ENCODE measurements around the gene STK35. TPM values are rescaled to one million over a fixed set of nuclear protein-coding genes. Genes with fewer than 3 reads are reported as not detected.

Gene STK35
- total RNA-seq, 2 experiments from 2014 or later: 17.5 to 18.2 TPM

DNA sequence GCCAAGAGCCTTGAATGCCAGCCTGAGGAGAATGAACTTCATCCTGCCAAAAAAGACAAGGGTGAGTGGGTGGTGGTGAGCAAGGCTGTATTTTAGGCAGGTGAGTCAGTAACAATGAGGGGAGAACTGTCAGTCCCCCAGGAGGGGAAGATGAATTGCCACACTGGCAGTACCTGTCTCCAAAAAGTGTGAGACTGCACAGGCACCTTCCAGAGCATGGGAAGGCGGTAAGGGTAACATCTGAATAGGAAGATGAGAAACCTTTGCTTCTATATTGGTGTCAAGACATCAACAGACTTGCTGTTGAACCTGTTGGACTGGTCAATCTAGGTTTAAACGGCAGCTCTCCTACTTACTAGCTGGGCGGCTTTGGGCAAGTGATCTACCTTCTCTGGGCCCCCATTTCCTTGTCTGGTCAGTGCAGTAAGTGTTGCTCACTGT is 30.9 kb downstream of the STK35 start:
- no peaks in the 10 kb centered on the region for H3K27me3 Mint-ChIP-seq
- CTCF ChIA-PET: no interaction called here
- DNase-seq (no peak), ATAC-seq (no peak)
- no peak overlapping the region for H3K4me3 Mint-ChIP-seq
- no peak overlapping the region for H3K27ac Mint-ChIP-seq
- H3K4me1 Mint-ChIP-seq: peaks cover 22% of the 10 kb centered on the region
- no peaks in the 10 kb centered on the region for H3K9me3 Mint-ChIP-seq (ENCODE audit: low read depth)
- no peaks in the 10 kb centered on the region for H3K36me3 Mint-ChIP-seq

DNA sequence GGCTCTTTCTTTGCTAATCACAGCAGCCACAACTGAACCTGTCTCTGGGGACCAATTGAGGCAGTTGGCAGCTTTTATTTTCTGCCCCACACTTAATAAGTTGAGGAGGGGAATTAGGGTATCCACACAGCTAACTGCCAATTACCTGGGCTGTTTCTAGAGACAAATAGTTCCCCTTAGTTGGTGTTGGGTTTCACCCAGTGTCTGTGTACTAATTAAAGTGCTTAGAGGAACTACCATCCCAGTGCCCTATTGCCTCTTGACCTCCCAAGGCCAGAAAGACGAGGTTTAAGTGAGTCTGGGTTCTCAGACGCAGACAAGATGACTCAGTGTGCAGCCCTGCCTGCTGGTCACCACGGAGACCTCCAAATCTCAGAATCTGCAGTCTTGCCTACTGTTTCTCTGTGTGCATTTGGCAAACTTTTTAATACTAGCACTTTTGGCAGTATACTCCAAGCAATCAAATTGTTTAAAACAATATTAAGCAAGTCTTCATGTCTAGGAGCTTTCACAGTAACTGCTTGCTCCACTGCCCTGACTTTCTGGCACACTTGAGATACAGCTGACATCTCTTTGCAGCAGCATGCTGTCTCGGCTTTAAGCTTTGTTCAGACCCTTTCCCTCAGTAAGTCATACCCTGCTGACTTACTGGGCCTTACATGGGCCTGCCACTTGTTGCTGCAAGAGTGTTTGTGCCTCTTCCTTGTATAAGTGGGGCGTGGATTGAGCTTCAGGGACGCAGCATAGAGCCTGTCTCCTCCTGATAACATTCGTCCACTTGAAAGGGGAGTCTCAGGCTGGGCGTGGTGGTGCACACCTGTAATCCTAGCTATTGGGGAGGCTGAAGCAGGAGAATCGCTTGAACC is 31.9 kb downstream of the STK35 start:
- no peak overlapping the region for H3K27ac Mint-ChIP-seq
- H3K4me3 Mint-ChIP-seq: no peak overlapping the region
- no peak for ATAC-seq
- no peaks in the 10 kb centered on the region for H3K36me3 Mint-ChIP-seq
- no peaks in the 10 kb centered on the region for H3K9me3 Mint-ChIP-seq (ENCODE audit: low read depth)
- H3K27me3 Mint-ChIP-seq: no peaks in the 10 kb centered on the region
- DNase-seq: no peak
- CTCF ChIA-PET: no interaction called here
- peaks cover 13% of the 10 kb centered on the region for H3K4me1 Mint-ChIP-seq

DNA sequence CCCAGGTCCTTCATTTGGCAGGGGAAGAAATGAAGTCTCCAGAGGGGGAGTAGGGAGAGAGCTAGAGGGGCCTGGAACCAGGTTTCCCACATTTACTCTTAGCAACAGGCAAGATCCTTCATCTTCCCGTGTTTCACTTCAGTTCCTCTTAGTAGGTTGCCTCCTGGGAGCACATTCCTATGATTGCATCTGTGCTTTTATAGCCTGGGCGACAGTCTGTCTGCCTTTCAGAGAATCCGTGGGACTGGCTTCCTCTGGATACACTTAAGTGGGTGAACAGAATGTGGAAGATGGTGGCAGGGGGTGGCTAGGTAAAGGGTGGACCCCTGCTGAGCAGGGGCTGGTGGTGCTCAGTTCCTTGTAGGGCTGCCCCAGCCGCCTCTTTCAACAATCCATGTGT is 33.4 kb downstream of the STK35 start:
- H3K4me3 Mint-ChIP-seq: no peak overlapping the region
- ATAC-seq (no peak), DNase-seq (no peak)
- CTCF ChIA-PET: interaction anchor here (0.6 kb wide), 1 partner anchor 391 kb away, joined by 4 read pairs; no protein-coding TSS in a partner anchor
- peaks cover 7% of the 10 kb centered on the region for H3K4me1 Mint-ChIP-seq
- no peaks in the 10 kb centered on the region for H3K9me3 Mint-ChIP-seq (ENCODE audit: low read depth)
- H3K27ac Mint-ChIP-seq: no peak overlapping the region
- no peaks in the 10 kb centered on the region for H3K27me3 Mint-ChIP-seq
- H3K36me3 Mint-ChIP-seq: no peaks in the 10 kb centered on the region

DNA sequence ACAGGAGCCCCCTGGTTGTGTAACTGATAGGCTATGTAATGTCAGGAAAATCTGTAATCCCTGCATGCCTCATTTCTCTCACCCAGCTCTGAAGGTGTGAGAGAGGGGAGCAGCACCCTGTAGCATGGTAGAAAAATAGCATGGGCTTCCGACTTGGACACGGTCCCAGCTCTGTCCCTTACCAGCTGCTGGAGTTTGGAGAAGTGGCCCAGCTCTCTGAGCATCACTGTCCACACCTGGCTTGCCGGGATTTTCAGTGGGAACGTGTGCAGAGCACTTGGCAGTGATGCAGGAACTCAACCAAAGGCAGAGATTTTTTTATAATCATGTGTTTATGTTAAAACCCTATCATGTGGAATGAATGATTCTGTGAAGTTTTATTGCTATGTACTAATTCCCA is 34.6 kb downstream of the STK35 start:
- H3K36me3 Mint-ChIP-seq: no peaks in the 10 kb centered on the region
- H3K9me3 Mint-ChIP-seq (ENCODE audit: low read depth): no peaks in the 10 kb centered on the region
- CTCF ChIA-PET: no interaction called here
- DNase-seq (no peak), ATAC-seq (no peak)
- H3K27me3 Mint-ChIP-seq: no peaks in the 10 kb centered on the region
- no peak overlapping the region for H3K4me3 Mint-ChIP-seq
- H3K27ac Mint-ChIP-seq: no peak overlapping the region
- H3K4me1 Mint-ChIP-seq: peaks cover 8% of the 10 kb centered on the region

GRCh38 chr20:2137552-2138201 is 36.0 kb downstream of the STK35 start:
- no peaks in the 10 kb centered on the region for H3K9me3 Mint-ChIP-seq (ENCODE audit: low read depth)
- CTCF ChIA-PET: no interaction called here
- no peak for ATAC-seq
- no peaks in the 10 kb centered on the region for H3K36me3 Mint-ChIP-seq
- H3K4me3 Mint-ChIP-seq: no peak overlapping the region
- DNase-seq: no peak
- peaks cover 13% of the 10 kb centered on the region for H3K4me1 Mint-ChIP-seq
- H3K27me3 Mint-ChIP-seq: no peaks in the 10 kb centered on the region
- no peak overlapping the region for H3K27ac Mint-ChIP-seq

- peaks cover 13% of the 10 kb centered on the region for H3K4me1 Mint-ChIP-seq
- no peak for ATAC-seq
These were observed 36.8 kb downstream of the STK35 start for GRCh38 chr20:2138396-2138795.

GRCh38 chr20:2139250-2139649 is 37.6 kb downstream of the STK35 start:
- CTCF ChIA-PET: interaction anchor here (1.3 kb wide), 1 partner anchor 32 kb away, joined by 3 read pairs; no protein-coding TSS in a partner anchor
- H3K27me3 Mint-ChIP-seq: no peaks in the 10 kb centered on the region
- no peak for ATAC-seq
- peaks cover 13% of the 10 kb centered on the region for H3K4me1 Mint-ChIP-seq
- no peak for DNase-seq
- no peaks in the 10 kb centered on the region for H3K9me3 Mint-ChIP-seq (ENCODE audit: low read depth)
- no peak overlapping the region for H3K27ac Mint-ChIP-seq
- no peaks in the 10 kb centered on the region for H3K36me3 Mint-ChIP-seq
- no peak overlapping the region for H3K4me3 Mint-ChIP-seq

More at GRCh38 chr20:2138396-2138795, 36.8 kb downstream of the STK35 start:
- no peak for DNase-seq
- H3K36me3 Mint-ChIP-seq: no peaks in the 10 kb centered on the region
- CTCF ChIA-PET: no interaction called here
- H3K27me3 Mint-ChIP-seq: no peaks in the 10 kb centered on the region
- H3K27ac Mint-ChIP-seq: no peak overlapping the region
- H3K9me3 Mint-ChIP-seq (ENCODE audit: low read depth): no peaks in the 10 kb centered on the region
- no peak overlapping the region for H3K4me3 Mint-ChIP-seq

GRCh38 chr20:2139736-2140135 is 38.1 kb downstream of the STK35 start:
- DNase-seq: no peak
- CTCF ChIA-PET: interaction anchor here (1.3 kb wide), 1 partner anchor 31 kb away, joined by 3 read pairs; no protein-coding TSS in a partner anchor
- ATAC-seq: no peak
- Mint-ChIP-seq H3K27me3 (no peaks in the 10 kb centered on the region), H3K4me3 (no peak overlapping the region), H3K4me1 (peaks cover 13% of the 10 kb centered on the region), H3K9me3 (ENCODE audit: low read depth) (no peaks in the 10 kb centered on the region), H3K27ac (no peak overlapping the region), H3K36me3 (no peaks in the 10 kb centered on the region)

DNA sequence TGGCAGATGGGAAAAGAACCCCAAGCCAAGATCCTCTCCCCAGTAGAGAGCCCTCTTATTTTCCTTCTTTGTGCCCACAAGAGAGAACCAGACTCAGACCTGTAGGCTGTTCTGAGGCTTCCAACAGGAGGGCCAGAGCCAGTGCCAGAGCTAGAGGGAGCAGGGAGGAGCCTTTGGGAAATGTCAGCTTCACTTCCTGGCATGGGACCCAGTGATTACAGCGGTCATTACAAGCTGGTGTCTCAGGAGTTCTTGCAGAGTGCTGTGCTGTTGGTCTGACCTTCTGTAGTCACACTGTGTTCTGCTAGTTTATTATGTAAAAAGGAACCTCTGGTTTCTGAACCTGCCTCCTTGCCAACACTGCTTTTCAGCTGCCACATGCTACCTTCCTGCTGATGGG is 38.9 kb downstream of the STK35 start:
- Mint-ChIP-seq H3K9me3 (ENCODE audit: low read depth) (no peaks in the 10 kb centered on the region), H3K36me3 (no peaks in the 10 kb centered on the region), H3K4me1 (peaks cover 13% of the 10 kb centered on the region), H3K4me3 (no peak overlapping the region), H3K27me3 (no peaks in the 10 kb centered on the region), H3K27ac (no peak overlapping the region)
- ATAC-seq (no peak), DNase-seq (no peak)
- CTCF ChIA-PET: no interaction called here

GRCh38 chr20:2141600-2142575 is 40.3 kb downstream of the STK35 start:
- Mint-ChIP-seq H3K4me3 (no peak overlapping the region), H3K36me3 (no peaks in the 10 kb centered on the region)
- ATAC-seq: peak; percentile 30

GRCh38 chr20:2142649-2143048 is 41.0 kb downstream of the STK35 start:
- DNase-seq (no peak), ATAC-seq (no peak)
- Mint-ChIP-seq H3K36me3 (no peaks in the 10 kb centered on the region), H3K4me1 (peaks cover 13% of the 10 kb centered on the region), H3K27ac (no peak overlapping the region), H3K27me3 (no peaks in the 10 kb centered on the region), H3K4me3 (no peak overlapping the region), H3K9me3 (ENCODE audit: low read depth) (no peaks in the 10 kb centered on the region)
- CTCF ChIA-PET: no interaction called here

More at GRCh38 chr20:2141600-2142575, 40.3 kb downstream of the STK35 start:
- peaks cover 13% of the 10 kb centered on the region for H3K4me1 Mint-ChIP-seq
- no peaks in the 10 kb centered on the region for H3K9me3 Mint-ChIP-seq (ENCODE audit: low read depth)
- no peaks in the 10 kb centered on the region for H3K27me3 Mint-ChIP-seq
- CTCF ChIA-PET: interaction anchor here (1.1 kb wide), 1 partner anchor 20 kb away, joined by 3 read pairs; no protein-coding TSS in a partner anchor
- no peak for DNase-seq
- no peak overlapping the region for H3K27ac Mint-ChIP-seq

DNA sequence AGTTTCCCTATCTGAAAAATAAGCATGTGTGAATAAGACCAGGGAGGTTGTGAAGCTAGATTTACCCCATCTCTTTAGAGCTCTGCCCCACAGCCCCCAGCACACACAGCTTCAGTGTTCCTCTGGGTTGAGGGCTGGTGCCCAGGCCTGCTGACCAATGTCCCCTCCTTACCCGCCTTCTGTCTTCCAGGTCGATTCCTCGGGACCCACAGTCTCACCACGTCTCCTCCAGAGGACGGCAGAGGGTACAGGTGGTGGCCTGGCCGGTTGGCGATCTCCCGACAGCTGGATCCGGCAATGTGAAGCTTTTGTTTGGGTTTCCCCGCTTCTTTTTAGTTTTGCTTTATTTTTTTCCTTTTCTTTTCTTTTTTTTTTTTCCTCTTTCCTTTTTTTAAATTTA is 42.0 kb downstream of the STK35 start:
- H3K9me3 Mint-ChIP-seq (ENCODE audit: low read depth): no peaks in the 10 kb centered on the region
- peaks cover 13% of the 10 kb centered on the region for H3K4me1 Mint-ChIP-seq
- no peak for ATAC-seq
- H3K36me3 Mint-ChIP-seq: no peaks in the 10 kb centered on the region
- H3K27me3 Mint-ChIP-seq: no peaks in the 10 kb centered on the region
- H3K27ac Mint-ChIP-seq: no peak overlapping the region
- H3K4me3 Mint-ChIP-seq: no peak overlapping the region
- CTCF ChIA-PET: no interaction called here
- no peak for DNase-seq

GRCh38 chr20:2144850-2145249 is 43.2 kb downstream of the STK35 start:
- CTCF ChIA-PET: no interaction called here
- H3K27ac Mint-ChIP-seq: no peak overlapping the region
- ATAC-seq: no peak
- no peaks in the 10 kb centered on the region for H3K27me3 Mint-ChIP-seq
- H3K36me3 Mint-ChIP-seq: no peaks in the 10 kb centered on the region
- H3K4me1 Mint-ChIP-seq: peaks cover 13% of the 10 kb centered on the region
- no peak for DNase-seq
- H3K4me3 Mint-ChIP-seq: no peak overlapping the region
- no peaks in the 10 kb centered on the region for H3K9me3 Mint-ChIP-seq (ENCODE audit: low read depth)
